ENCODE data around the gene COLEC11. TPM values are rescaled to one million over a fixed set of nuclear protein-coding genes. Genes with fewer than 3 reads are reported as not detected.

COLEC11 gene
- total RNA-seq: 2.7 TPM

GRCh38 chr2:3594493-3595281 lies at the start of gene COLEC11:
TSS of gene COLEC11 (plus strand) at chr2:3595112. CDS start at chr2:3604341, 9,229 bp downstream.

GRCh38 chr2:3558205-3559014 lies 36.5 kb upstream of the COLEC11 start, which contains the start of gene RNASEH1:
TSS of gene RNASEH1 (minus strand) at chr2:3558333. CDS start at chr2:3558260, 73 bp downstream.

GRCh38 chr2:3657881-3658280 lies 63.0 kb downstream of the COLEC11 start, which contains the start of gene ALLC:
TSS of gene ALLC (plus strand) at chr2:3658200. CDS start at chr2:3671158, 12,958 bp downstream.

Other genes with a start within 250 kb of the COLEC11 start
- 40.4 TPM for gene EIPR1, start 217.3 kb upstream of the COLEC11 start, total RNA-seq
- 108 TPM for gene TRAPPC12, start 215.4 kb upstream of the COLEC11 start, total RNA-seq
- 25.5 TPM for gene ADI1, start 75.6 kb upstream of the COLEC11 start, total RNA-seq
- 23.1 TPM for gene RNASEH1, start 36.8 kb upstream of the COLEC11 start, total RNA-seq
- 1,331 TPM for gene RPS7, start 19.9 kb upstream of the COLEC11 start, total RNA-seq
- gene ALLC, start 63.1 kb downstream of the COLEC11 start, total RNA-seq: 0.77 TPM
- 1.6 TPM for gene DCDC2C, start 108.5 kb downstream of the COLEC11 start, total RNA-seq